Activated CD4-positive, alpha-beta memory T cell treated with anti-CD3 and anti-CD28 coated beads, Interleukin-2, amount 10 ng/mL, durations not matched to agents 7 days and 5 days (primary cell): ENCODE measurements around the gene TAF6. TPM values are rescaled to one million over a fixed set of nuclear protein-coding genes. Genes with fewer than 3 reads are reported as not detected.
A peak's percentile ranks its signal among the peaks of the same experiment; 100 is the strongest.

Experiments
- CTCF ChIA-PET: fragments of 350-600 bp; sonication (Branson Sonifier 250); formaldehyde crosslinking; loops from one replicate; lab custom pipeline; 2021; ENCODE audit warnings: antibody characterized with exemption, inconsistent platforms; lab: Charles Lee
- POLR2A ChIA-PET: fragments of 350-600 bp; sonication (Branson Sonifier 250); formaldehyde crosslinking; loops from one replicate; lab custom pipeline; 2021; ENCODE audit warnings: antibody characterized with exemption; lab: Charles Lee
- DNase-seq: peaks from one replicate; pipeline ENCODE4 v3.0.0-alpha.2; 2020
- H3K27ac Mint-ChIP-seq: one replicate; pipeline ENCODE4 v1.8.0; 2021; ENCODE audit warnings: mild to moderate bottlenecking, mixed read lengths
- H3K27me3 Mint-ChIP-seq: one replicate; pipeline ENCODE4 v1.8.0; 2021; ENCODE audit warnings: mixed read lengths
- H3K36me3 Mint-ChIP-seq: one replicate; pipeline ENCODE4 v1.8.0; 2021; ENCODE audit warnings: low read depth, mixed read lengths
- H3K4me1 Mint-ChIP-seq: one replicate; pipeline ENCODE4 v1.8.0; 2021; ENCODE audit warnings: mixed read lengths
- H3K4me3 Mint-ChIP-seq: one replicate; pipeline ENCODE4 v1.8.0; 2021; ENCODE audit warnings: mild to moderate bottlenecking, mixed read lengths
- H3K9me3 Mint-ChIP-seq: one replicate; pipeline ENCODE4 v1.8.0; 2021; ENCODE audit warnings: mixed read lengths
- total RNA-seq, 2 experiments: library from RNA; stranded (reverse); gene quantifications; one replicate each; pipeline ENCODE4 v1.2.3, GENCODE V29; 2021

Gene TAF6
- total RNA-seq, 2 experiments from 2014 or later: 54.6 to 56.5 TPM

GRCh38 chr7:100157334-100158228, 38.4 kb upstream of the TAF6 start:
- Mint-ChIP-seq H3K9me3 (no peaks in the 10 kb centered on the region), H3K36me3 (peaks cover 47% of the 10 kb centered on the region), H3K27ac (peak overlapping the region; percentile 66), H3K4me1 (peaks cover 52% of the 10 kb centered on the region), H3K27me3 (no peaks in the 10 kb centered on the region), H3K4me3 (peak overlapping the region; percentile 78)
- ChIA-PET POLR2A (interaction anchor here (0.6 to 4.2 kb wide), 16 partner anchors 8 to 287 kb away, joined by 3 to 27 read pairs (median 4); partner anchors contain the start of genes AP4M1, GAL3ST4, GPC2 and LAMTOR4), CTCF (interaction anchor here (0.8 to 1.6 kb wide), 5 partner anchors 9 to 51 kb away, joined by 3 to 5 read pairs (median 3); partner anchors contain the start of genes GPC2 and LAMTOR4)
- no peak for DNase-seq

GRCh38 chr7:100157069-100157333, 37.8 kb upstream of the TAF6 start:
- ChIA-PET CTCF (interaction anchor here (1.4 to 1.6 kb wide), 3 partner anchors 15 to 52 kb away, joined by 3 to 5 read pairs (median 4); no protein-coding TSS in a partner anchor), POLR2A (interaction anchor here (0.9 to 4.2 kb wide), 11 partner anchors 7 to 62 kb away, joined by 3 to 27 read pairs (median 5); partner anchors contain the start of genes AP4M1, GAL3ST4, LAMTOR4 and MCM7)
- Mint-ChIP-seq H3K36me3 (peaks cover 53% of the 10 kb centered on the region), H3K4me3 (peak overlapping the region; percentile 54), H3K4me1 (peaks cover 56% of the 10 kb centered on the region), H3K27ac (peak overlapping the region; percentile 66), H3K27me3 (no peaks in the 10 kb centered on the region), H3K9me3 (no peaks in the 10 kb centered on the region)
- DNase-seq: no peak

- Mint-ChIP-seq H3K9me3 (no peaks in the 10 kb centered on the region), H3K36me3 (peaks cover 57% of the 10 kb centered on the region), H3K4me3 (peak overlapping the region; percentile 54), H3K27me3 (no peaks in the 10 kb centered on the region), H3K4me1 (peaks cover 59% of the 10 kb centered on the region), H3K27ac (peak overlapping the region; percentile 66)
- DNase-seq: no peak
- ChIA-PET CTCF (interaction anchor here (1.4 to 1.6 kb wide), 2 partner anchors 24 to 52 kb away, joined by 3 to 5 read pairs; no protein-coding TSS in a partner anchor), POLR2A (interaction anchor here (1.2 to 4.2 kb wide), 8 partner anchors 7 to 129 kb away, joined by 3 to 27 read pairs (median 6); partner anchors contain the start of genes AP4M1, GAL3ST4, LAMTOR4 and MCM7)
These were observed 37.3 kb upstream of the TAF6 start for GRCh38 chr7:100156331-100157068.

GRCh38 chr7:100155553-100156317, 36.6 kb upstream of the TAF6 start:
- Mint-ChIP-seq H3K9me3 (no peaks in the 10 kb centered on the region), H3K27ac (no peak overlapping the region), H3K27me3 (no peaks in the 10 kb centered on the region), H3K36me3 (peaks cover 58% of the 10 kb centered on the region), H3K4me1 (peaks cover 61% of the 10 kb centered on the region), H3K4me3 (peak overlapping the region; percentile 54)
- DNase-seq: no peak
- ChIA-PET POLR2A (interaction anchor here (0.7 to 3.9 kb wide), 7 partner anchors 8 to 130 kb away, joined by 3 to 27 read pairs (median 4); partner anchors contain the start of genes AP4M1, GAL3ST4 and MCM7), CTCF (interaction anchor here (1.4 kb wide), 1 partner anchor 23 kb away, joined by 5 read pairs; no protein-coding TSS in a partner anchor)

GRCh38 chr7:100154651-100155491, 35.7 kb upstream of the TAF6 start:
- peaks cover 64% of the 10 kb centered on the region for H3K36me3 Mint-ChIP-seq
- CTCF ChIA-PET: no interaction called here
- no peak overlapping the region for H3K27ac Mint-ChIP-seq

GRCh38 chr7:100153708-100154535, 34.8 kb upstream of the TAF6 start:
- no peaks in the 10 kb centered on the region for H3K27me3 Mint-ChIP-seq
- ChIA-PET POLR2A (interaction anchor here (0.9 to 1.6 kb wide), 2 partner anchors 9 to 12 kb away, joined by 4 read pairs; no protein-coding TSS in a partner anchor), CTCF (no interaction called here)
- no peaks in the 10 kb centered on the region for H3K9me3 Mint-ChIP-seq
- H3K27ac Mint-ChIP-seq: peak overlapping the region; percentile 4
- H3K4me3 Mint-ChIP-seq: no peak overlapping the region
- peaks cover 63% of the 10 kb centered on the region for H3K4me1 Mint-ChIP-seq
- no peak for DNase-seq
- peaks cover 64% of the 10 kb centered on the region for H3K36me3 Mint-ChIP-seq

More at GRCh38 chr7:100154651-100155491, 35.7 kb upstream of the TAF6 start:
- no peak overlapping the region for H3K4me3 Mint-ChIP-seq
- H3K27me3 Mint-ChIP-seq: no peaks in the 10 kb centered on the region
- H3K4me1 Mint-ChIP-seq: peaks cover 70% of the 10 kb centered on the region
- no peak for DNase-seq
- H3K9me3 Mint-ChIP-seq: no peaks in the 10 kb centered on the region
- POLR2A ChIA-PET: interaction anchor here (0.9 to 1.6 kb wide), 4 partner anchors 8 to 54 kb away, joined by 3 to 4 read pairs (median 4); partner anchors contain the start of gene MCM7

- ChIA-PET CTCF (interaction anchor here (0.7 to 1.6 kb wide), 2 partner anchors 19 to 300 kb away, joined by 3 read pairs; no protein-coding TSS in a partner anchor), POLR2A (no interaction called here)
- no peak for DNase-seq
- Mint-ChIP-seq H3K27me3 (no peaks in the 10 kb centered on the region), H3K4me3 (no peak overlapping the region), H3K27ac (no peak overlapping the region), H3K9me3 (no peaks in the 10 kb centered on the region), H3K4me1 (peaks cover 67% of the 10 kb centered on the region), H3K36me3 (peaks cover 67% of the 10 kb centered on the region)
These were observed 33.9 kb upstream of the TAF6 start for GRCh38 chr7:100152937-100153666.

- Mint-ChIP-seq H3K4me3 (no peak overlapping the region), H3K4me1 (peaks cover 64% of the 10 kb centered on the region), H3K27ac (peak overlapping the region; percentile 69), H3K27me3 (no peaks in the 10 kb centered on the region), H3K9me3 (no peaks in the 10 kb centered on the region), H3K36me3 (peaks cover 63% of the 10 kb centered on the region)
- POLR2A ChIA-PET: no interaction called here
- CTCF ChIA-PET: interaction anchor here (0.7 to 1.6 kb wide), 3 partner anchors 18 to 392 kb away, joined by 3 read pairs; no protein-coding TSS in a partner anchor
- no peak for DNase-seq
These were observed 33.2 kb upstream of the TAF6 start for GRCh38 chr7:100152404-100152803.

GRCh38 chr7:100148559-100149328, 29.6 kb upstream of the TAF6 start, which contains the start of gene LAMTOR4:
TSS of gene LAMTOR4 (plus strand) at chr7:100148918. CDS start at chr7:100148973, 55 bp downstream.
- peak within 1 kb of the TSS; percentile 92 for H3K27ac Mint-ChIP-seq
- peaks cover 30% of the 10 kb centered on the region for H3K36me3 Mint-ChIP-seq
- ChIA-PET CTCF (interaction anchor here (0.6 to 1.8 kb wide), 14 partner anchors 8 to 71 kb away, joined by 3 to 11 read pairs (median 4); partner anchors contain the start of genes AP4M1, GPC2, MBLAC1 and STAG3), POLR2A (interaction anchor here (0.6 to 2.9 kb wide), 15 partner anchors 10 to 196 kb away, joined by 3 to 21 read pairs (median 5); partner anchors contain the start of genes AP4M1, CNPY4, GPC2 and MCM7)
- peaks cover 37% of the 10 kb centered on the region for H3K4me1 Mint-ChIP-seq
- peak within 1 kb of the TSS; percentile 96 for H3K4me3 Mint-ChIP-seq
- no peaks in the 10 kb centered on the region for H3K9me3 Mint-ChIP-seq
- H3K27me3 Mint-ChIP-seq: no peaks in the 10 kb centered on the region
- peak; percentile 99 for DNase-seq
